Stomach (tissue), 9 donors: ENCODE measurements around the gene TNPO3. TPM values are rescaled to one million over a fixed set of nuclear protein-coding genes. Genes with fewer than 3 reads are reported as not detected.

Experiments
- DNase-seq, 2 donors: peaks; one replicate each; pipeline versions ENCODE4 v3.0.0 to v3.0.0-alpha.2; 2013 to 2019
- H3K27ac ChIP-seq, 5 donors: fragments of 200-600 bp in 4 of 5; sonication (generic) in 4 of 5; one replicate each; pipeline ENCODE4 v1.5.1; 2013 to 2019; ENCODE audit warnings: mild to moderate bottlenecking in 1 of 5, moderate library complexity in 1 of 5
- H3K27me3 ChIP-seq, 3 donors: fragments of 200-600 bp; sonication (generic); one replicate each; pipeline ENCODE4 v1.5.1; 2017 to 2019; ENCODE audit warnings: mixed run types in 1 of 3
- H3K36me3 ChIP-seq, 4 donors: fragments of 200-600 bp; sonication (generic); 1 replicate in 3 of 4; 2 replicates in 1 of 4; pipeline ENCODE4 v1.5.1; 2016 to 2019
- H3K4me1 ChIP-seq, 4 donors: fragments of 200-600 bp; sonication (generic); one replicate each; pipeline ENCODE4 v1.5.1; 2016 to 2019
- H3K4me3 ChIP-seq, 4 donors: fragments of 200-600 bp; sonication (generic) in 3 of 4; one replicate each; pipeline ENCODE4 v1.5.1; 2016 to 2019; ENCODE audit warnings: mild to moderate bottlenecking in 1 of 4
- H3K9me3 ChIP-seq, 4 donors: fragments of 200-600 bp; sonication (generic); one replicate each; pipeline ENCODE4 v1.5.1; 2016 to 2019
- CTCF ChIP-seq, 7 experiments: fragments of 450-650 bp in 4 of 7; fragments of 200-600 bp in 3 of 7; sonication (generic) in 3 of 7; IDR thresholded peaks; one replicate each; pipeline ENCODE4 v1.5.1; 2016 to 2019; ENCODE audit warnings: antibody characterized with exemption in 7 of 7, control low read depth in 2 of 7, mild to moderate bottlenecking in 1 of 7
- EP300 ChIP-seq: sonication (generic); formaldehyde crosslinking; IDR thresholded peaks from one replicate; pipeline ENCODE4 v1.6.1; 2017; ENCODE audit warnings: antibody characterized with exemption
- POLR2A ChIP-seq, 4 donors: fragments of 450-650 bp; IDR thresholded peaks; one replicate each; pipeline ENCODE4 v1.6.1; 2016; ENCODE audit warnings: antibody characterized with exemption in 4 of 4, control low read depth in 2 of 4, mild to moderate bottlenecking in 1 of 4, moderate library complexity in 1 of 4
- POLR2AphosphoS5 ChIP-seq, 3 donors: sonication (generic); formaldehyde crosslinking; IDR thresholded peaks; one replicate each; pipeline ENCODE4 v1.6.1; 2016; ENCODE audit warnings: antibody characterized with exemption in 3 of 3
- WGBS, 5 donors: extraction: QIAGEN DNeasy Blood & Tissue Kit in 3 of 5; methylation state at CpG; one replicate each; pipeline versions ENCODE4 v1.1.5 to v1.1.7; 2013 to 2018; 5-methylcytosine and 5-hydroxymethylcytosine counted together
- intact Hi-C: fragments of 100-400 bp; cut with DNase I; formaldehyde crosslinking; loops from one replicate; pipeline ENCODE4 v1.15.1; 2023; ENCODE audit warnings: low total_unique reads
- polyA plus RNA-seq, 3 donors: library from polyadenylated mRNA; stranded (reverse); fragments of 200-250 nt; gene quantifications; one replicate each; pipeline ENCODE4 v1.2.3, GENCODE V29; 2013
- total RNA-seq, 5 donors: library from RNA; depleted of rRNA; stranded (reverse); fragments of >200 nt; gene quantifications; one replicate each; pipeline versions ENCODE4 v1.1.0 to v1.2.3, GENCODE V29; 2014 to 2016
- donor health status: healthy with polysubstance abuse.
- donor health status: Bipolar disorder and iron deficiency.
- donor health status: healthy.

Gene TNPO3
- total and polyA plus RNA-seq, 8 donors: 10.7 to 63.8 (median 19.6) TPM

DNA sequence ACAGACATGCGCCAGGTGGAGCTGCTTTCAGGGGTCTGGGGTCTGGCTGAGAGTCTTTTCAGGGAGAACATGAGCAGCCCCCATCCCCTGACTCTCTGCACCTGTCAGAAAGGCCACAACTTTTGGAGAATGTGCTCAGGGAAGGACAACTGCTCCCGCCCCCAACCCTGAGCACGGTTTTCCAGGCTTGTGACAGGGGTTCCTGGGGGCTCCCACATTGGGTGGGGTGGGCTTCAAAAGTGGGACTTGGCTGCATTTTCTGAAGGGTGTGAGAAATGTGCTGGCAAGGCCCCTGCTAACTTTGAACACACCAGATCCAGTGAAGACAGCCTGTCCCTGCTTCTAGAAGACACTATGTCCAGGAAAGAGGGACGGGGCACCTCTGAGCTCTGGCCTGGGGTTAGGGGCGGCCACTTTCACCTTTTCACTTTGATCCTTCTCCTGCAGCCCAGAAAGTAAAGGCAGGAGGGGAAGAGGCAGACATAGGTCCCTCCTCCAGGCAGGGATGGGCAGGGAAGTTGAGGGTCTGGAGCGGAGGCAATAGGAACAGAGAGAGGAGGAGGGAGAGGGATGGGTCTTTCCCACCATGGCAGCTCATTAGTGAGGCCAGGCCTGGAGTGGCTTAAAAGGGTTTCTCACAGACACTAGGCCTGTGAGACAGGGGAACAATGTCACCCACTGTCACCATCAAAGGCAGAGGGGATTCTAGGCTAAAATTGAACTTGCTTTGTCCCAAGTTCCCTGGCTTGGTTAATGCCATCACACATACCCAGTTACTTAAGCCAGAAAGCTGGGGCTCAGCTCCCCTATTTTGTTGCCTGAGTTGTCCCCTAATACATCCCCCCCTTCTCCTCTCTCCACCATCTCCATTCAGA, 145.9 kb downstream of the TNPO3 start:
- no peaks in the 10 kb centered on the region for H3K36me3 ChIP-seq
- 86 to 95% (median 89%) methylated on average over 5 to 6 of the region's 6 CpGs for WGBS, 5 donors
- peaks cover 0 to 75% (median 25%) of the 10 kb centered on the region in 3 donors for H3K27me3 ChIP-seq
- no peak for TF ChIP-seq POLR2A (IDR thresholded peaks at IDR 0.05)
- TF ChIP-seq POLR2AphosphoS5 (IDR thresholded peaks at IDR 0.05): no peak
- TF ChIP-seq CTCF (IDR thresholded peaks at IDR 0.05): no peak
- no peak for TF ChIP-seq EP300
- peaks cover 12 to 35% (median 19%) of the 10 kb centered on the region in 4 donors for H3K4me1 ChIP-seq
- H3K27ac ChIP-seq: no peak overlapping the region
- H3K9me3 ChIP-seq: no peaks in the 10 kb centered on the region
- intact Hi-C loops: loop anchor here (5.0 kb wide), 1 partner anchor 168 kb away; no protein-coding TSS in a partner anchor
- peak overlapping the region in 2 of 4 donors; percentile 26 to 43 for H3K4me3 ChIP-seq
- peak in 1 of 2 donors; percentile 9 for DNase-seq

- no peaks in the 10 kb centered on the region for H3K9me3 ChIP-seq
- DNase-seq: peak in 1 of 2 donors; percentile 1
- H3K4me3 ChIP-seq: no peak overlapping the region
- peaks cover 0 to 69% (median 23%) of the 10 kb centered on the region in 3 donors for H3K27me3 ChIP-seq
- WGBS, 5 donors: 71 to 87% (median 84%) methylated on average over 9 to 19 of the region's 19 CpGs
- intact Hi-C loops: loop anchor here (5.0 kb wide), 1 partner anchor 170 kb away; no protein-coding TSS in a partner anchor
- peaks cover 12 to 41% (median 19%) of the 10 kb centered on the region in 4 donors for H3K4me1 ChIP-seq
- no peaks in the 10 kb centered on the region for H3K36me3 ChIP-seq
- no peak overlapping the region for H3K27ac ChIP-seq
- TF ChIP-seq POLR2A (IDR thresholded peaks at IDR 0.05): no peak
- TF ChIP-seq CTCF (IDR thresholded peaks at IDR 0.05): no peak
- TF ChIP-seq EP300: no peak
- no peak for TF ChIP-seq POLR2AphosphoS5 (IDR thresholded peaks at IDR 0.05)
Observed at GRCh38 chr7:128906766-128907559, 147.9 kb downstream of the TNPO3 start.

DNA sequence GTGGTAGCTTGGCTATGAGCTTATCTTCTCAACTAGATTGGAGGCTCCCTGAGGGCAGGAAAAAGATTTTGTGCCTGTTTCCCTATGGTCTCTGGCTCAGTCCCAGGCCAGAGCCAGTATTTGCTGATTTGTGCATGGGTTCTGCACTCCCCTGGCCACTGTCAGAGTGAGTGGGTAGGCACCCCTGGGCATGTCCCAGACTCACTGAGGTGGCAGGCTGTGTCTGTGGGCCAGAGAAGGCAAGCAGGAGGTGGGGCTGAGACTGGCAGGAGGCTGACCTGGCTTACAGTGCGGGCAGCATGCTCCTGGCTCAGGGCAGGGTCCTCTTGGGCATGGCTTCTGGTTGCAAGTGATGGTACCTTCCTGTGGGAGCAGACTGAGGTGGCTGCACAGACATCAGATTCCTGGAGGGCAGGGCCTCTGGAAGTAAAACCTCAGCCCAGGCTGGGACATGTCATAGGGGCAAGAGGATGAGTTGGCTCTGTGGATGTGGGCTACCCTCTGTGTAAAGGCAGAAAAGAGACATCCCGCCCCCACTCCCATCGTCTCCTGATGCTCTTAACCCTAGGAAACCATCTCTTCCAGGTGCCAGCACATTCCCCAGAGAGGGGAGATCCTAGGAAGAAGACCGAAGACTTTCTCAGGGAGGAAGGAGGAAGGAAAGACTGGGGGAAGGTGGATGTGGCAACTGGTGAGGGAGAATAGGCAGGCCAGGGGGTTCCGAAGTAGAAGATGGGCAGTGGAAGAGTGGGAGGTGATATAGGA, 148.7 kb downstream of the TNPO3 start:
- Histone ChIP-seq H3K27me3 (peaks cover 0 to 61% (median 23%) of the 10 kb centered on the region in 3 donors), H3K4me1 (peaks cover 12 to 33% (median 17%) of the 10 kb centered on the region in 4 donors), H3K36me3 (no peaks in the 10 kb centered on the region), H3K4me3 (no peak overlapping the region), H3K9me3 (no peaks in the 10 kb centered on the region), H3K27ac (no peak overlapping the region)
- WGBS, 5 donors: 78 to 92% (median 90%) methylated on average over 4 to 5 of the region's 5 CpGs
- intact Hi-C loops: loop anchor here (5.0 kb wide), 1 partner anchor 171 kb away; no protein-coding TSS in a partner anchor
- DNase-seq: no peak
- TF ChIP-seq EP300: no peak
- TF ChIP-seq POLR2A (IDR thresholded peaks at IDR 0.05): no peak
- no peak for TF ChIP-seq POLR2AphosphoS5 (IDR thresholded peaks at IDR 0.05)
- no peak for TF ChIP-seq CTCF (IDR thresholded peaks at IDR 0.05)
